K562 (cell line): ENCODE data around the gene KHNYN. TPM values are rescaled to one million over a fixed set of nuclear protein-coding genes. Genes with fewer than 3 reads are reported as not detected.
A peak's percentile ranks its signal among the peaks of the same experiment; 100 is the strongest.

ENCODE experiments used
- ATAC-seq: fragments of 200-7000 bp; cut with Tn5 transposase; 3 replicates; pipeline ENCODE4 v1.9.1; 2020; ENCODE audit warnings: moderate library complexity
- BruUV-seq: library from RNA; stranded (reverse); fragments of 400-500 nt; replicated peaks from 2 replicates; lab custom pipeline; 2021; lab: Mats Ljungman, UMichigan
- CTCF ChIA-PET: fragments of 300-600 bp; formaldehyde crosslinking; extraction: SDS; loops from one replicate; lab custom pipeline; 2021; ENCODE audit warnings: low intra/inter-chr PET ratio; lab: Yijun Ruan, JAX
- POLR2A ChIA-PET: fragments of 300-600, 350-650 bp; sonication (Branson Sonifier 250); formaldehyde crosslinking; extraction: SDS; loops from one replicate; lab custom pipeline; 2021; ENCODE audit warnings: antibody characterized with exemption, inconsistent platforms; lab: Yijun Ruan, JAX
- DNase-seq, 4 experiments: peaks; one replicate each; pipeline versions ENCODE4 v3.0.0 to v3.0.0-alpha.2; 2011 to 2018; ENCODE audit warnings: low spot score in 3 of 4, mixed read lengths in 3 of 4; ENCODE audit errors: extremely low read depth in 1 of 4
- FAIRE-seq: peaks from 2 replicates; lab custom pipeline; 2011; peaks lifted over from hg19 to GRCh38; lab: Jason Lieb, UNC
- H2AFZ ChIP-seq: 2 replicates; pipeline ENCODE4 v1.6.0; 2011; ENCODE audit warnings: low read depth, low read length, control low read depth, inconsistent platforms
- H3K27ac ChIP-seq: fragments of 200-600 bp; 3 replicates; pipeline ENCODE4 v1.8.0; 2011; ENCODE audit warnings: low read depth, mild to moderate bottlenecking, control low read depth, inconsistent platforms, low read length, moderate library complexity, mixed read lengths; ENCODE audit errors: extremely low read depth
- H3K27me3 ChIP-seq, 2 experiments: fragments of 300-600 bp in 1 of 2; 2 replicates in 1 of 2; 3 replicates in 1 of 2; pipeline versions ENCODE4 v1.6.0 to v1.8.0; 2011; ENCODE audit warnings: inconsistent platforms in 2 of 2, low read length in 2 of 2, mild to moderate bottlenecking in 1 of 2, mixed read lengths in 1 of 2, moderate library complexity in 1 of 2; ENCODE audit not compliant: control insufficient read depth in 2 of 2, insufficient read depth in 2 of 2
- H3K36me3 ChIP-seq: fragments of 300-600 bp; 3 replicates; pipeline ENCODE4 v1.8.0; 2011; ENCODE audit warnings: mild to moderate bottlenecking, low read length, inconsistent platforms; ENCODE audit not compliant: control insufficient read depth, insufficient read depth
- H3K4me1 ChIP-seq, 2 experiments: fragments of 200-600 bp in 1 of 2; replicated peaks in 1 of 2; 2 replicates in 1 of 2; 3 replicates in 1 of 2; pipeline versions ENCODE4 v1.5.1 to v1.8.0; 2011; ENCODE audit warnings: inconsistent platforms in 2 of 2, low read length in 2 of 2, mild to moderate bottlenecking in 1 of 2, mixed read lengths in 1 of 2, moderate library complexity in 1 of 2; ENCODE audit not compliant: control insufficient read depth in 2 of 2, insufficient read depth in 2 of 2
- H3K4me2 ChIP-seq: 2 replicates; pipeline ENCODE4 v1.6.1; 2011; ENCODE audit warnings: low read length, control low read depth, inconsistent platforms, mixed read lengths; ENCODE audit not compliant: insufficient read depth
- H3K4me3 ChIP-seq: fragments of 200-600 bp; sonication (generic), shearing (Covaris generic); 2 replicates; pipeline ENCODE4 v1.5.1; 2016; ENCODE audit warnings: control low read depth, inconsistent platforms
- H3K79me2 ChIP-seq: fragments of 200-600 bp; 3 replicates; pipeline ENCODE4 v1.8.0; 2011; ENCODE audit warnings: low read length, inconsistent platforms; ENCODE audit not compliant: control insufficient read depth, insufficient read depth
- H3K9ac ChIP-seq, 2 experiments: 2 replicates each; pipeline versions ENCODE4 v1.6.0 to v1.6.1; 2011; ENCODE audit warnings: low read depth in 2 of 2, low read length in 2 of 2, control low read depth in 1 of 2, inconsistent platforms in 1 of 2, mild to moderate bottlenecking in 1 of 2, mixed read lengths in 1 of 2; ENCODE audit not compliant: insufficient read depth in 1 of 2
- H3K9me1 ChIP-seq: one replicate; pipeline ENCODE4 v1.6.0; 2011; ENCODE audit warnings: inconsistent platforms, mild to moderate bottlenecking, low read length, moderate library complexity; ENCODE audit not compliant: control insufficient read depth, insufficient read depth
- H3K9me3 ChIP-seq: replicated peaks from 2 replicates; pipeline ENCODE4 v1.5.1; 2011; ENCODE audit warnings: low read depth, low read length, inconsistent platforms; ENCODE audit not compliant: control insufficient read depth, insufficient read depth
- H4K20me1 ChIP-seq: replicated peaks from 2 replicates; pipeline ENCODE4 v1.6.1; 2011; ENCODE audit warnings: low read length, inconsistent platforms, mixed read lengths; ENCODE audit not compliant: control insufficient read depth, insufficient read depth
- BDP1 ChIP-seq: IDR thresholded peaks from 3 replicates; pipeline ENCODE4 v1.6.1; 2011; ENCODE audit not compliant: insufficient read length, insufficient read depth
- GTF2F1 ChIP-seq: IDR thresholded peaks from 2 replicates; pipeline ENCODE4 v1.6.1; 2011; ENCODE audit warnings: low read depth, low read length, improper control_type of control experiment
- LEF1 ChIP-seq: fragments of 450-650 bp; IDR thresholded peaks from 2 replicates; pipeline ENCODE4 v1.6.1; 2016; ENCODE audit warnings: mild to moderate bottlenecking
- POLR2G ChIP-seq: fragments of 200-400 bp; formaldehyde crosslinking; IDR thresholded peaks from 2 replicates; pipeline ENCODE4 v1.6.1; 2017; ENCODE audit warnings: low read depth, mild to moderate bottlenecking, antibody characterized with exemption, low read length, moderate library complexity
- RBFOX2 ChIP-seq: fragments of 200-400 bp; formaldehyde crosslinking; IDR thresholded peaks from 2 replicates; pipeline ENCODE4 v1.6.1; 2017; ENCODE audit warnings: low read depth, mild to moderate bottlenecking, low read length, moderate library complexity
- ZNF316 ChIP-seq: fragments of 450-650 bp; IDR thresholded peaks from 2 replicates; pipeline ENCODE4 v1.6.1; 2016
- ZNF695 ChIP-seq: fragments of 450-650 bp; formaldehyde crosslinking; IDR thresholded peaks from 2 replicates; pipeline ENCODE4 v1.4.0; 2020; ENCODE audit warnings: mild to moderate bottlenecking, moderate library complexity
- WGBS: fragments of 100-300 bp; shearing (Covaris generic); methylation state at CpG from one replicate; pipeline ENCODE4 v1.1.6; 2016; ENCODE audit warnings: low coverage, mixed read lengths; ENCODE audit not compliant: insufficient coverage; ENCODE audit errors: missing lambda C conversion rate; 5-methylcytosine and 5-hydroxymethylcytosine counted together
- in situ Hi-C: fragments of 300-500 bp; cut with MboI; formaldehyde crosslinking; loops from 4 replicates; pipeline ENCODE4 v1.15.0; 2018; ENCODE audit warnings: inconsistent platforms, mixed read lengths
- intact Hi-C: fragments of 100-400 bp; cut with micrococcal nuclease; formaldehyde crosslinking; loops from 2 replicates; pipeline ENCODE4 v1.14.2; 2022
- polyA plus RNA-seq, 8 experiments: library from polyadenylated mRNA; depleted of rRNA in 4 of 8; stranded (reverse) in 5 of 8; unstranded in 3 of 8; fragments of >200 nt; fragmentation: Nextera tagmentation in 2 of 8; fragmentation: Illumina TruSeq in 1 of 8; extraction: Ambion mirVana in 2 of 8; extraction: Trizol in 1 of 8; gene quantifications; 2 replicates each; pipeline versions ENCODE4 v1.2.1 to v1.2.3, GENCODE V29; 2011 to 2014; ENCODE audit warnings: inconsistent platforms in 1 of 8, missing spikeins in 1 of 8
- total RNA-seq, 7 experiments: library from RNA; depleted of rRNA in 6 of 7; stranded (reverse); fragments of >200 nt in 6 of 7; fragmentation: Illumina TruSeq in 2 of 7; extraction: Trizol in 2 of 7; gene quantifications; 2 replicates each; pipeline versions ENCODE4 v1.2.1 to v1.2.3, GENCODE V29; 2011 to 2021; ENCODE audit warnings: low replicate concordance in 1 of 7
- TF ChIP-seq, protein P1 (sequence below), 2 experiments: fragments of 450-650 bp in 1 of 2; sonication (generic) in 1 of 2; formaldehyde crosslinking; conservative IDR thresholded peaks; 2 replicates each; pipeline versions ENCODE4 v1.4.0 to v1.8.1; 2020 to 2022; ENCODE audit warnings: mild to moderate bottlenecking in 1 of 2, missing genetic modification reagents in 1 of 2
- TF ChIP-seq, protein P2 (sequence below): sonication (generic); formaldehyde crosslinking; IDR thresholded peaks from 2 replicates; pipeline ENCODE4 v1.8.1; 2023; ENCODE audit warnings: mild to moderate bottlenecking, missing genetic modification reagents, moderate library complexity

The KHNYN gene
- total and polyA plus RNA-seq, 9 of the 15 experiments (the other 6 are each of a cell fraction or from before 2014, with no cell fraction given): 0.76 to 26.0 (median 14.1) TPM

DNA sequence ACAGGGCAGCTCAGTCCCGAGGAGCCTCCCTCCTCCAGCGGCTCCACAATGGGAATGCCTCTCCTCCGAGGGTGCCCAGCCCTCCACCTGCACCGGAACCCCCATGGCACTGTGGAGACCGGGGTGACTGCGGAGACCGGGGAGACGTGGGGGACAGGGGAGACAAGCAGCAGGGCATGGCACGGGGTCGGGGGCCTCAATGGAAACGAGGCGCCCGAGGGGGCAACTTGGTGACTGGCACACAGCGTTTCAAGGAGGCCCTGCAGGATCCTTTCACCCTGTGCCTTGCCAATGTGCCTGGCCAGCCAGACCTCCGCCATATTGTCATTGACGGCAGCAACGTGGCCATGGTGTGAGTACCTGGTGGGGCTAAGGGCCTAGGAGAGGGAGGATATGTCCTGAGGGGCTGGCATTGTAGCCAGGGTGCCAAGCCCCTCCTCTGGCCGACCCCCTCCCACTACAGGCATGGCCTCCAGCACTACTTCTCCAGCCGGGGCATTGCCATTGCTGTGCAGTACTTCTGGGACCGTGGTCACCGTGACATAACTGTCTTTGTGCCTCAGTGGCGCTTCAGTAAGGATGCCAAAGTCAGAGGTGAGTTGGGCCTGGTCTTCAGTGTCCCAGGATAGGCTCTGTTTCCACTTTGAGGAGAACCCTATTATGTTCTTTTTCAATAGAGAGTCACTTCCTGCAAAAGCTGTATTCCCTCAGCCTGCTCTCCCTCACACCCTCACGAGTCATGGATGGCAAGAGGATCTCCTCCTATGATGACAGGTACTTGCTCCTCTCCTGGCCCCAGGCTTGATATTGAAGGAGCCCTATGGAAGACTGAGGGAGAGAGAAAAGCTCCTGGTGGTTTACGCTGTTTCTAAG, 2.7 kb downstream of the KHNYN start:
- Histone ChIP-seq H3K27me3 (no peaks in the 10 kb centered on the region), H2AFZ (no peak overlapping the region), H4K20me1 (peaks cover 5% of the 10 kb centered on the region; the same call in 1 of the 2 replicates), H3K9me3 (no peaks in the 10 kb centered on the region), H3K4me2 (no peak overlapping the region), H3K9ac (no peak overlapping the region), H3K4me1 (peaks cover 16 to 47% of the 10 kb centered on the region in 2 experiments), H3K36me3 (peaks cover 31% of the 10 kb centered on the region; the same call in 2 of the 3 replicates), H3K79me2 (peaks cover 12% of the 10 kb centered on the region), H3K9me1 (peaks cover 3% of the 10 kb centered on the region), H3K27ac (no peak overlapping the region)
- ChIA-PET POLR2A (interaction anchor here (0.6 to 3.9 kb wide), 12 partner anchors 9 to 190 kb away, joined by 3 to 43 read pairs (median 6); partner anchors contain the start of genes ADCY4, SDR39U1 and TINF2), CTCF (interaction anchor here (0.6 to 1.9 kb wide), 2 partner anchors 98 to 844 kb away, joined by 3 to 19 read pairs; partner anchors contain the start of gene ADCY4)
- FAIRE-seq (no peak), DNase-seq (no peak), ATAC-seq (no peak)
- intact Hi-C loops: no loop called here
- no TSS peak for BruUV-seq
- WGBS: 85% methylated on average over 13 of the region's 24 CpGs
- in situ Hi-C loops: loop anchor here (5.0 to 10.0 kb wide), 3 partner anchors 100 to 378 kb away; partner anchors contain the start of genes CARMIL3 and TINF2
- TF ChIP-seq LEF1: no peak
- no peak for TF ChIP-seq BDP1
- TF ChIP-seq, protein P1, sequence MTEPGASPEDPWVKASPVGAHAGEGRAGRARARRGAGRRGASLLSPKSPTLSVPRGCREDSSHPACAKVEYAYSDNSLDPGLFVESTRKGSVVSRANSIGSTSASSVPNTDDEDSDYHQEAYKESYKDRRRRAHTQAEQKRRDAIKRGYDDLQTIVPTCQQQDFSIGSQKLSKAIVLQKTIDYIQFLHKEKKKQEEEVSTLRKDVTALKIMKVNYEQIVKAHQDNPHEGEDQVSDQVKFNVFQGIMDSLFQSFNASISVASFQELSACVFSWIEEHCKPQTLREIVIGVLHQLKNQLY (CRISPR knock-in tag; conservative IDR thresholded peaks at IDR 0.05): no peak
- TF ChIP-seq POLR2G: 0 out of 2 replicates have a peak, but pooled peaks have one; percentile 17
- no peak for TF ChIP-seq GTF2F1
- TF ChIP-seq RBFOX2: peak; percentile 53; the same call in 1 of the 2 replicates
- no peak for TF ChIP-seq ZNF695
- no peak for TF ChIP-seq ZNF316
- TF ChIP-seq, protein P2, sequence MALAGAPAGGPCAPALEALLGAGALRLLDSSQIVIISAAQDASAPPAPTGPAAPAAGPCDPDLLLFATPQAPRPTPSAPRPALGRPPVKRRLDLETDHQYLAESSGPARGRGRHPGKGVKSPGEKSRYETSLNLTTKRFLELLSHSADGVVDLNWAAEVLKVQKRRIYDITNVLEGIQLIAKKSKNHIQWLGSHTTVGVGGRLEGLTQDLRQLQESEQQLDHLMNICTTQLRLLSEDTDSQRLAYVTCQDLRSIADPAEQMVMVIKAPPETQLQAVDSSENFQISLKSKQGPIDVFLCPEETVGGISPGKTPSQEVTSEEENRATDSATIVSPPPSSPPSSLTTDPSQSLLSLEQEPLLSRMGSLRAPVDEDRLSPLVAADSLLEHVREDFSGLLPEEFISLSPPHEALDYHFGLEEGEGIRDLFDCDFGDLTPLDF (CRISPR knock-in tag): no peak
- TF ChIP-seq, all 486 proteins: peak for 2
- H3K4me3 ChIP-seq: no peak overlapping the region
